ENCODE measurements around the gene EXOC7. TPM values are rescaled to one million over a fixed set of nuclear protein-coding genes. Genes with fewer than 3 reads are reported as not detected.

EXOC7 gene
- total and polyA plus RNA-seq, 2 of the 8 experiments (the other 6 are each of a cell fraction or from before 2014, with no cell fraction given): 77.1 to 92.6 TPM

DNA sequence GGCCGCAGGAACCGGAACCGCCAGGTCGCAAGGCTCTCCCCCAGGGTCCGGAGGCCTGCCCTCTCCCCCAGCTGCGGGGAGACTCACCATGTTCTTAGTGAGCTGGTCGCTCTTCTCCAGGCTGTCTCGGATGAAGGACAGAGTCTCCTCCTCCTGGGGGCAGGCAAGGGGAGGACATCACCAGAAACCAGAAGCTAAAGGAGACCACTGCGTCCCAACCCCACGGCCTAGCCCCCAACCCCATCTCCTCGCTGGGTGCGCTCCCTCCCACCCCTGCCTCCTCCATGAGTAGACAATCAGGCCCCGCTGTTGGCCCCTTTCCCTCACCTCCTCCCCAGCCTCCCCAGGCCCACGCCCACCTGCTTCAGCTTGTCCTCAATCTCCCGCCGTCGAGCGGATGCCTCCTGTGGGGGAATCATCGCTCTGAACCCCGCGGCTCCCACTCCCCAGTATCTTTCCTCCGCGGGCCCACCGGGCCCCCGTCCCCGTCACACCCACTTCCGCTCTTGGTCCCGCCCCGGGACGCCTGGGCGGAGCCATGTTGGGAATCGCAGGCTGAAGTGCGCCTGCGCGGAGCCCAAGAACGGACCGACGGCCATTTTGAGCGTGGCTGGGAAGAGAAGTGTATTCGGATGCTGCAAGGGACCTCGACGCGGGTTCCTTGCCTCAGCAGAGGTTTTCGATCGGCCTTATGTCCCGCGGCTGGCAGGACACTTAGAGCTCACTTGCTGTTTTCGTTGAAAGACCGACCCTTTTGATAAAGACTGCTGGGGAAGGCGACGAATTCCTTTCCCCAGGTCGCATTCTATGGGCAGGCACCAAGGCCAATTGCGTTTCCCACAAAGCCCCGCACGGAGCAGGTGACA lies at the start of gene EXOC7 (continued):
- TF ChIP-seq KDM1A (IDR thresholded peaks at IDR 0.05; ENCODE audit: borderline replicate concordance, low read length) (no peak), GTF2F1 (IDR thresholded peaks at IDR 0.05; ENCODE audit: borderline replicate concordance, low read depth, low read length) (no peak), FOSL1 (IDR thresholded peaks at IDR 0.05; ENCODE audit: insufficient read depth, low read depth, low read length) (no peak), CHD1 (IDR thresholded peaks at IDR 0.05; ENCODE audit: low read depth, low read length) (no peak), BCL11A (IDR thresholded peaks at IDR 0.05; ENCODE audit: low read depth in 2 of 2, low read length in 2 of 2) (no peak), MAFK (IDR thresholded peaks at IDR 0.05; ENCODE audit: low read depth, low read length) (no peak), YY1 (IDR thresholded peaks at IDR 0.05; ENCODE audit: low read depth, low read length) (peak; percentile 98), KDM4A (IDR thresholded peaks at IDR 0.05; ENCODE audit: low read depth, low read length, severe bottlenecking) (peak; percentile 98), CBX8 (IDR thresholded peaks at IDR 0.05; ENCODE audit: borderline replicate concordance, low read depth, low read length) (no peak), SP1 (IDR thresholded peaks at IDR 0.05; ENCODE audit: low read depth, low read length) (no peak), BRCA1 (IDR thresholded peaks at IDR 0.05; ENCODE audit: low read depth, low read length) (no peak), GABPA (IDR thresholded peaks at IDR 0.05; ENCODE audit: borderline replicate concordance, insufficient read depth, low read length) (no peak), CTBP2 (IDR thresholded peaks at IDR 0.05; ENCODE audit: borderline replicate concordance, insufficient read depth, insufficient read length, low read length) (no peak), SP2 (IDR thresholded peaks at IDR 0.05; ENCODE audit: low read length) (no peak), RAD21 (IDR thresholded peaks at IDR 0.05 in 1 of 2, conservative IDR thresholded peaks at IDR 0.05 in 1 of 2; ENCODE audit: low read depth in 2 of 2, low read length in 2 of 2) (peak in 1 of 2 experiments; percentile 14; a peak in 1 of 4 replicates), NRF1 (IDR thresholded peaks at IDR 0.05; ENCODE audit: low read depth, low read length) (0 out of 2 replicates have a peak, but pooled peaks have one; percentile 46), BACH1 (IDR thresholded peaks at IDR 0.05; ENCODE audit: low read length) (no peak; the same call in 1 of the 2 replicates), SP4 (IDR thresholded peaks at IDR 0.05; ENCODE audit: low read length) (no peak; the same call in 1 of the 2 replicates), POLR2A (IDR thresholded peaks at IDR 0.05; ENCODE audit: control extremely low read depth in 1 of 2, low read depth in 2 of 2, low read length in 2 of 2) (peak in 1 of 2 experiments; percentile 66; a peak in 2 of 3 replicates)
- TF ChIP-seq, protein P1, sequence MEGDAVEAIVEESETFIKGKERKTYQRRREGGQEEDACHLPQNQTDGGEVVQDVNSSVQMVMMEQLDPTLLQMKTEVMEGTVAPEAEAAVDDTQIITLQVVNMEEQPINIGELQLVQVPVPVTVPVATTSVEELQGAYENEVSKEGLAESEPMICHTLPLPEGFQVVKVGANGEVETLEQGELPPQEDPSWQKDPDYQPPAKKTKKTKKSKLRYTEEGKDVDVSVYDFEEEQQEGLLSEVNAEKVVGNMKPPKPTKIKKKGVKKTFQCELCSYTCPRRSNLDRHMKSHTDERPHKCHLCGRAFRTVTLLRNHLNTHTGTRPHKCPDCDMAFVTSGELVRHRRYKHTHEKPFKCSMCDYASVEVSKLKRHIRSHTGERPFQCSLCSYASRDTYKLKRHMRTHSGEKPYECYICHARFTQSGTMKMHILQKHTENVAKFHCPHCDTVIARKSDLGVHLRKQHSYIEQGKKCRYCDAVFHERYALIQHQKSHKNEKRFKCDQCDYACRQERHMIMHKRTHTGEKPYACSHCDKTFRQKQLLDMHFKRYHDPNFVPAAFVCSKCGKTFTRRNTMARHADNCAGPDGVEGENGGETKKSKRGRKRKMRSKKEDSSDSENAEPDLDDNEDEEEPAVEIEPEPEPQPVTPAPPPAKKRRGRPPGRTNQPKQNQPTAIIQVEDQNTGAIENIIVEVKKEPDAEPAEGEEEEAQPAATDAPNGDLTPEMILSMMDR (IDR thresholded peaks at IDR 0.05; ENCODE audit: control extremely low read depth in 1 of 3, insufficient read depth in 1 of 3, low read depth in 1 of 3, low read length in 3 of 3): no peak
- TF ChIP-seq, protein P2, sequence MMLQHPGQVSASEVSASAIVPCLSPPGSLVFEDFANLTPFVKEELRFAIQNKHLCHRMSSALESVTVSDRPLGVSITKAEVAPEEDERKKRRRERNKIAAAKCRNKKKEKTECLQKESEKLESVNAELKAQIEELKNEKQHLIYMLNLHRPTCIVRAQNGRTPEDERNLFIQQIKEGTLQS (IDR thresholded peaks at IDR 0.05; ENCODE audit: insufficient read depth, low read depth, low read length): no peak

Measured in H1 (cell line).